ENCODE results near the gene SALL4.

DNA sequence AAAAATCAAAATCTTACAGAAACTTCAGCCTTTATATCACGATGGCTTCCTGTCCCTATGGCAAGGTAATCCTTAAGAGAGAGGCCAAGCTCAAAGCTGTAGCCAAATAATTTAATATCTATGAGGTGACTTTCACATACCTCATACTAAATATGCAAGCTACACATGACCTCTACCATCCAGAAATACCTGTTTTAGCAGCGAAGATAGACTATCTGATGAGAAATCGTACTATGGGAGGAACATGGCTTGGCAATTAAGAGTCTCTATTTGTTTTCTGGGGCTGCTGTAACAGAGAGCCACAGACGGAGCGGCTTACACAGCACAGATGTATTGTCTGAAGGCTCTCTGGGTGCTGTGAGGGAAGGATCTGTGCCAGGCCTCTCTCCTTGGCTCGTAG, 31.0 kb upstream of the SALL4 start:
- no peak for TF ChIP-seq POLR2A (IDR thresholded peaks at IDR 0.05; ENCODE audit: low read depth, low read length)
- no peak for TF ChIP-seq POLR2AphosphoS5 (IDR thresholded peaks at IDR 0.05; ENCODE audit: low read depth, low read length)
- no peak for TF ChIP-seq TAF1 (IDR thresholded peaks at IDR 0.05; ENCODE audit: borderline replicate concordance, low read depth, low read length)
